CD14-positive monocyte (primary cell): Measurements from ENCODE around the gene DTWD2. TPM values are rescaled to one million over a fixed set of nuclear protein-coding genes. Genes with fewer than 3 reads are reported as not detected.

Experiments used
- DNase-seq, 3 donors: peaks; one replicate each; pipeline ENCODE4 v3.0.0-alpha.2; 2011 to 2022
- H2AFZ ChIP-seq: 2 replicates; pipeline ENCODE4 v1.6.0; 2012; ENCODE audit warnings: mild to moderate bottlenecking, low read depth, low read length, inconsistent platforms; ENCODE audit not compliant: insufficient read depth, poor library complexity, severe bottlenecking
- H3K27ac ChIP-seq, 2 donors: 1 replicate in 1 of 2; 2 replicates in 1 of 2; pipeline ENCODE4 v1.5.1; 2012 to 2013; ENCODE audit warnings: low read length in 2 of 2, control low read depth in 1 of 2, inconsistent platforms in 1 of 2, low read depth in 1 of 2, mild to moderate bottlenecking in 1 of 2
- H3K27me3 ChIP-seq, 2 donors: one replicate each; pipeline versions ENCODE4 v1.6.0 to v1.6.1; 2011 to 2013; ENCODE audit warnings: low read length in 2 of 2; ENCODE audit not compliant: control insufficient read depth in 2 of 2, insufficient read depth in 2 of 2
- H3K36me3 ChIP-seq, 2 donors: replicated peaks in 1 of 2; 1 replicate in 1 of 2; 2 replicates in 1 of 2; pipeline versions ENCODE4 v1.5.1 to v1.6.1; 2012 to 2013; ENCODE audit warnings: low read length in 2 of 2, control low read depth in 1 of 2, inconsistent platforms in 1 of 2, mild to moderate bottlenecking in 1 of 2; ENCODE audit not compliant: insufficient read depth in 2 of 2, control insufficient read depth in 1 of 2
- H3K4me1 ChIP-seq, 2 donors: 1 replicate in 1 of 2; 2 replicates in 1 of 2; pipeline versions ENCODE4 v1.5.1 to v1.6.1; 2012 to 2013; ENCODE audit warnings: low read length in 2 of 2, control low read depth in 1 of 2, inconsistent platforms in 1 of 2, mild to moderate bottlenecking in 1 of 2, moderate library complexity in 1 of 2; ENCODE audit not compliant: insufficient read depth in 2 of 2, control insufficient read depth in 1 of 2
- H3K4me2 ChIP-seq: replicated peaks from 2 replicates; pipeline ENCODE3; 2012; ENCODE audit warnings: low read length, moderate library complexity, mild to moderate bottlenecking; ENCODE audit not compliant: poor library complexity, severe bottlenecking; ENCODE audit errors: extremely low read depth
- H3K4me3 ChIP-seq, 3 experiments: fragments of 200-600 bp in 1 of 3; sonication (generic) in 1 of 3; replicated peaks in 1 of 3; 1 replicate in 2 of 3; 2 replicates in 1 of 3; pipeline ENCODE4 v1.5.1; 2011 to 2013; ENCODE audit warnings: low read length in 3 of 3, mild to moderate bottlenecking in 3 of 3, control low read depth in 2 of 3, low read depth in 2 of 3, inconsistent platforms in 1 of 3, moderate library complexity in 1 of 3
- H3K79me2 ChIP-seq: 2 replicates; pipeline ENCODE4 v1.6.0; 2012; ENCODE audit warnings: mild to moderate bottlenecking, control low read depth, inconsistent platforms, low read length, moderate library complexity; ENCODE audit not compliant: insufficient read depth
- H3K9ac ChIP-seq: 2 replicates; pipeline ENCODE4 v1.6.0; 2017; ENCODE audit warnings: low read length, mild to moderate bottlenecking; ENCODE audit not compliant: insufficient read depth, poor library complexity, severe bottlenecking
- H3K9me3 ChIP-seq, 2 donors: replicated peaks in 1 of 2; 1 replicate in 1 of 2; 2 replicates in 1 of 2; pipeline versions ENCODE4 v1.5.1 to v1.6.1; 2012 to 2013; ENCODE audit warnings: low read length in 2 of 2, control low read depth in 1 of 2; ENCODE audit not compliant: control insufficient read depth in 1 of 2, insufficient read depth in 1 of 2
- H4K20me1 ChIP-seq: 2 replicates; pipeline ENCODE4 v1.6.0; 2012; ENCODE audit warnings: mild to moderate bottlenecking, low read length, control low read depth, moderate library complexity; ENCODE audit not compliant: insufficient read depth
- H3K27ac Mint-ChIP-seq, 7 donors: one replicate each; pipeline ENCODE4 v1.8.0; 2020; ENCODE audit warnings: mild to moderate bottlenecking in 7 of 7, mixed read lengths in 7 of 7, moderate library complexity in 6 of 7, inconsistent platforms in 2 of 7
- H3K27me3 Mint-ChIP-seq, 3 donors: one replicate each; pipeline ENCODE4 v1.8.0; 2021 to 2022; ENCODE audit warnings: low read depth in 3 of 3, mild to moderate bottlenecking in 3 of 3, mixed read lengths in 3 of 3, moderate library complexity in 3 of 3, inconsistent platforms in 1 of 3
- H3K36me3 Mint-ChIP-seq, 2 donors: one replicate each; pipeline ENCODE4 v1.8.0; 2020; ENCODE audit warnings: mixed read lengths in 2 of 2, inconsistent platforms in 1 of 2, mild to moderate bottlenecking in 1 of 2
- H3K4me1 Mint-ChIP-seq: one replicate; pipeline ENCODE4 v1.8.0; 2020; ENCODE audit warnings: mild to moderate bottlenecking, mixed read lengths
- H3K4me3 Mint-ChIP-seq, 2 donors: one replicate each; pipeline ENCODE4 v1.8.0; 2020; ENCODE audit warnings: mild to moderate bottlenecking in 2 of 2, mixed read lengths in 2 of 2, moderate library complexity in 1 of 2
- H3K9me3 Mint-ChIP-seq, 7 donors: one replicate each; pipeline ENCODE4 v1.8.0; 2020 to 2022; ENCODE audit warnings: mixed read lengths in 7 of 7, mild to moderate bottlenecking in 6 of 7, moderate library complexity in 6 of 7, inconsistent platforms in 2 of 7
- CTCF ChIP-seq: fragments of 200-600 bp; IDR thresholded peaks from one replicate; pipeline ENCODE4 v1.8.0; 2022; ENCODE audit warnings: antibody characterized with exemption, mild to moderate bottlenecking
- intact Hi-C, 2 donors: fragments of 100-400 bp; cut with micrococcal nuclease; formaldehyde crosslinking; loops; one replicate each; pipeline versions ENCODE4 v1.15.0 to v1.15.1; 2023
- polyA plus RNA-seq, 3 donors: library from polyadenylated mRNA; depleted of rRNA in 1 of 3; unstranded in 2 of 3; stranded (reverse) in 1 of 3; fragments of 300-500 nt in 2 of 3; fragments of >200 nt in 1 of 3; fragmentation: Illumina TruSeq in 2 of 3; gene quantifications; 1 replicate in 2 of 3; 2 replicates in 1 of 3; pipeline ENCODE4 v1.2.3, GENCODE V29; 2012 to 2021

DTWD2 gene
- polyA plus RNA-seq, 3 donors, result 1.2 to 2.7 (median 2.5) TPM

DNA sequence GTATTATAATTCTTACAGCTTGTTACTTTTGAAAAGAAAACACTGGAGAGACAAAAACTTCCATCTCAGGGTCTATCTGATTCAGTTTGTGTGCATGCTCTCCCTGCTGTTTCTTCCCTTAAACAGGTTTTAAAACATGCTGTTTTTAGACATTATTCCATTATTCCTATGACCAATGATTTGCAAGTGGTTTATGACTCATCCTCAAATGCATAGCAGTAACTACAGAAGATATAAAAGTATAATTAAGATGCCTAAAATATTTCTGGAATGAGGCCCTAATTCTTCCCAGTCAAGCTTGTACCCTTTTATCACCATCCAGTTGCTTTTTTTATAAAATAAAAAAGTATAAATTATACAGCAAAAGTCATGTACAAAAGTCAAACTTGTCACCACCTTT is 3.7 kb downstream of the DTWD2 start:
- Histone ChIP-seq H2AFZ (no peak overlapping the region), H3K9ac (no peak overlapping the region), H3K36me3 (no peaks in the 10 kb centered on the region), H3K4me2 (no peak overlapping the region), H3K9me3 (no peaks in the 10 kb centered on the region), H3K4me1 (peaks cover 11 to 17% of the 10 kb centered on the region in 2 donors), H3K27ac (no peak overlapping the region), H3K79me2 (no peaks in the 10 kb centered on the region), H3K4me3 (no peak overlapping the region), H4K20me1 (no peaks in the 10 kb centered on the region), H3K27me3 (no peaks in the 10 kb centered on the region)
- H3K36me3 Mint-ChIP-seq, result peaks cover 0 to 7% of the 10 kb centered on the region in 2 donors
- no peak overlapping the region for H3K27ac Mint-ChIP-seq
- no peaks in the 10 kb centered on the region for H3K9me3 Mint-ChIP-seq
- DNase-seq, result no peak
- no peak for TF ChIP-seq CTCF
- H3K4me3 Mint-ChIP-seq, result no peak overlapping the region
- no peaks in the 10 kb centered on the region for H3K27me3 Mint-ChIP-seq
- intact Hi-C loops, result loop anchor here (5.0 to 10.0 kb wide), 4 partner anchors 88 to 453 kb away; partner anchors contain the start of gene DMXL1 (in 1 of the 2)
- H3K4me1 Mint-ChIP-seq, result peaks cover 14% of the 10 kb centered on the region

GRCh38 chr5:118981783-118982182 is 6.6 kb downstream of the DTWD2 start:
- no peaks in the 10 kb centered on the region for H4K20me1 ChIP-seq
- Mint-ChIP-seq H3K9me3 (peaks cover 6 to 15% (median 9%) of the 10 kb centered on the region in 7 donors), H3K36me3 (peaks cover 3 to 7% of the 10 kb centered on the region in 2 donors), H3K27ac (no peak overlapping the region), H3K4me1 (no peaks in the 10 kb centered on the region), H3K27me3 (no peaks in the 10 kb centered on the region), H3K4me3 (no peak overlapping the region)
- intact Hi-C loops, result loop anchor here (10.0 kb wide), 2 partner anchors 273 to 433 kb away; no protein-coding TSS in a partner anchor
- peaks cover 0 to 6% of the 10 kb centered on the region in 2 donors for H3K9me3 ChIP-seq
- no peak overlapping the region for H3K27ac ChIP-seq
- H3K27me3 ChIP-seq, result no peaks in the 10 kb centered on the region
- no peak for TF ChIP-seq CTCF
- H3K4me2 ChIP-seq, result no peak overlapping the region
- H3K36me3 ChIP-seq, result no peaks in the 10 kb centered on the region
- no peaks in the 10 kb centered on the region for H3K4me1 ChIP-seq
- no peak overlapping the region for H2AFZ ChIP-seq
- DNase-seq, result no peak
- no peak overlapping the region for H3K4me3 ChIP-seq
- H3K79me2 ChIP-seq, result no peaks in the 10 kb centered on the region
- H3K9ac ChIP-seq, result no peak overlapping the region
